GM12878 (cell line): ENCODE data around the gene NISCH. TPM values are rescaled to one million over a fixed set of nuclear protein-coding genes. Genes with fewer than 3 reads are reported as not detected.
A peak's percentile ranks its signal among the peaks of the same experiment; 100 is the strongest.

ENCODE experiments used
- ATAC-seq: fragments of 200-7000 bp; cut with Tn5 transposase; 3 replicates; pipeline ENCODE4 v1.9.1; 2020; ENCODE audit warnings: mild to moderate bottlenecking, moderate library complexity
- BruUV-seq: library from RNA; stranded (reverse); fragments of 400-500 nt; replicated peaks from 2 replicates; lab custom pipeline; 2021; lab: Mats Ljungman, UMichigan
- CTCF ChIA-PET: fragments of 300-600 bp; sonication (Branson Sonifier 250); formaldehyde crosslinking; extraction: SDS; loops from one replicate; lab custom pipeline; 2021; ENCODE audit warnings: inconsistent platforms; lab: Yijun Ruan, JAX
- POLR2A ChIA-PET: fragments of 350-600 bp; formaldehyde crosslinking; extraction: SDS; loops from one replicate; lab custom pipeline; 2021; ENCODE audit warnings: inconsistent platforms; lab: Charles Lee
- RAD21 ChIA-PET: fragments of 300-600 bp; sonication (Branson Sonifier 250); formaldehyde crosslinking; loops from one replicate; lab custom pipeline; 2023; ENCODE audit warnings: antibody characterized with exemption; ENCODE audit not compliant: unreplicated experiment; lab: Charles Lee
- SMC1A ChIA-PET: fragments of 300-600 bp; sonication (Branson Sonifier 250); formaldehyde crosslinking; loops from one replicate; lab custom pipeline; 2023; ENCODE audit not compliant: unreplicated experiment, uncharacterized antibody; lab: Charles Lee
- DNase-seq: peaks from one replicate; pipeline ENCODE4 v3.0.0-alpha.2; 2011; ENCODE audit warnings: low read depth, low spot score
- FAIRE-seq: peaks from 3 replicates; lab custom pipeline; 2011; peaks lifted over from hg19 to GRCh38; lab: Jason Lieb, UNC
- H2AFZ ChIP-seq: 2 replicates; pipeline ENCODE4 v1.6.0; 2011; ENCODE audit warnings: low read depth, low read length, control low read depth; ENCODE audit not compliant: control insufficient read depth
- H3K27ac ChIP-seq: 2 replicates; pipeline ENCODE4 v1.5.1; 2011; ENCODE audit warnings: control low read depth; ENCODE audit not compliant: control insufficient read depth, insufficient read depth
- H3K27me3 ChIP-seq, 2 experiments: replicated peaks in 1 of 2; 2 replicates each; pipeline versions ENCODE4 v1.6.0 to v1.6.1; 2011; ENCODE audit warnings: low read length in 1 of 2; ENCODE audit not compliant: control insufficient read depth in 2 of 2, insufficient read depth in 2 of 2
- H3K36me3 ChIP-seq, 2 experiments: 2 replicates each; pipeline ENCODE4 v1.5.1; 2011; ENCODE audit warnings: low read length in 1 of 2; ENCODE audit not compliant: control insufficient read depth in 2 of 2, insufficient read depth in 2 of 2
- H3K4me1 ChIP-seq: 2 replicates; pipeline ENCODE4 v1.6.1; 2011; ENCODE audit warnings: mild to moderate bottlenecking, low read length, moderate library complexity, mixed read lengths; ENCODE audit not compliant: control insufficient read depth, insufficient read depth
- H3K4me2 ChIP-seq: 2 replicates; pipeline ENCODE4 v1.6.0; 2011; ENCODE audit warnings: control low read depth; ENCODE audit not compliant: control insufficient read depth, insufficient read depth
- H3K4me3 ChIP-seq: fragments of 200-600 bp; sonication (generic); 2 replicates; pipeline ENCODE4 v1.5.1; 2016
- H3K79me2 ChIP-seq: 2 replicates; pipeline ENCODE4 v1.6.0; 2011; ENCODE audit warnings: low read length; ENCODE audit not compliant: control insufficient read depth, insufficient read depth
- H3K9ac ChIP-seq: 2 replicates; pipeline ENCODE4 v1.8.0; 2011; ENCODE audit warnings: low read length, control low read depth, mixed read lengths; ENCODE audit not compliant: control insufficient read depth, insufficient read depth
- H3K9me3 ChIP-seq: replicated peaks from 3 replicates; pipeline ENCODE4 v1.5.1; 2011; ENCODE audit warnings: mild to moderate bottlenecking, low read length; ENCODE audit not compliant: control insufficient read depth, insufficient read depth
- H4K20me1 ChIP-seq: 2 replicates; pipeline ENCODE4 v1.6.0; 2011; ENCODE audit not compliant: control insufficient read depth, insufficient read depth
- BRCA1 ChIP-seq: IDR thresholded peaks from 2 replicates; pipeline ENCODE4 v1.6.1; 2011; ENCODE audit warnings: low read depth, low read length, improper control_type of control experiment
- GATAD2B ChIP-seq: fragments of 450-650 bp; conservative IDR thresholded peaks from 2 replicates; pipeline ENCODE4 v1.6.1; 2017; ENCODE audit warnings: low read depth, mild to moderate bottlenecking, moderate library complexity
- RFX5 ChIP-seq: IDR thresholded peaks from 2 replicates; pipeline ENCODE4 v1.6.1; 2011; ENCODE audit warnings: low read depth, low read length, improper control_type of control experiment
- SKIL ChIP-seq: fragments of 450-650 bp; IDR thresholded peaks from 2 replicates; pipeline ENCODE4 v1.6.1; 2017; ENCODE audit warnings: mild to moderate bottlenecking, low read depth, inconsistent platforms; ENCODE audit not compliant: poor library complexity, severe bottlenecking
- SMC3 ChIP-seq: IDR thresholded peaks from 2 replicates; pipeline ENCODE4 v1.6.1; 2011; ENCODE audit warnings: low read length, improper control_type of control experiment, borderline replicate concordance
- SPI1 ChIP-seq: IDR thresholded peaks from 2 replicates; pipeline ENCODE4 v1.6.1; 2011; ENCODE audit warnings: low read depth, mild to moderate bottlenecking, low read length, moderate library complexity, borderline replicate concordance; ENCODE audit not compliant: insufficient read depth
- STAT3 ChIP-seq: IDR thresholded peaks from 2 replicates; pipeline ENCODE4 v1.6.1; 2011; ENCODE audit warnings: low read depth, low read length, improper control_type of control experiment
- YY1 ChIP-seq: IDR thresholded peaks from 2 replicates; pipeline ENCODE4 v1.6.1; 2011; ENCODE audit warnings: low read depth, mild to moderate bottlenecking, low read length
- WGBS: methylation state at CpG from one replicate; pipeline ENCODE4 v1.1.6; 2016; ENCODE audit warnings: low lambda C conversion rate; ENCODE audit not compliant: insufficient replicate concordance, insufficient coverage; ENCODE audit errors: missing lambda C conversion rate; 5-methylcytosine and 5-hydroxymethylcytosine counted together
- in situ Hi-C: fragments of 300-500 bp; cut with MboI; formaldehyde crosslinking; loops from 9 replicates; pipeline ENCODE4 v1.14.3; 2018; ENCODE audit warnings: mixed read lengths
- intact Hi-C: fragments of 100-400 bp; cut with micrococcal nuclease; formaldehyde crosslinking; loops from one replicate; pipeline ENCODE4 v1.14.2; 2022; ENCODE audit not compliant: unreplicated experiment
- polyA plus RNA-seq, 11 experiments: library from polyadenylated mRNA; depleted of rRNA in 4 of 11; unstranded in 6 of 11; stranded (reverse) in 5 of 11; fragments of >200 nt; fragmentation: Nextera tagmentation in 4 of 11; fragmentation: Illumina TruSeq in 1 of 11; extraction: Ambion mirVana in 4 of 11; extraction: Trizol in 1 of 11; gene quantifications; 1 replicate in 1 of 11; 2 replicates in 10 of 11; pipeline versions ENCODE4 v1.2.1 to v1.2.3, GENCODE V29; 2011 to 2016; ENCODE audit warnings: inconsistent platforms in 2 of 11, missing spikeins in 2 of 11, low read depth in 1 of 11
- total RNA-seq, 4 experiments: library from RNA; depleted of rRNA in 3 of 4; stranded (reverse); fragments of >200 nt in 3 of 4; fragmentation: Illumina TruSeq in 1 of 4; extraction: Trizol in 1 of 4; gene quantifications; 2 replicates each; pipeline versions ENCODE4 v1.2.1 to v1.2.3, GENCODE V29; 2013 to 2021

The NISCH gene
- total and polyA plus RNA-seq, 10 of the 15 experiments (the other 5 are each of a cell fraction or from before 2014, with no cell fraction given) = 0.76 to 52.5 (median 24.6) TPM

- H3K4me3 ChIP-seq = no peak overlapping the region
- ATAC-seq (no peak), FAIRE-seq (no peak), DNase-seq (no peak)
- WGBS = 1% methylated on average over 9 of the region's 9 CpGs
- H3K4me1 ChIP-seq = peaks cover 15% of the 10 kb centered on the region
- no peaks in the 10 kb centered on the region for H3K27me3 ChIP-seq
- ChIA-PET SMC1A (interaction anchor here (0.5 kb wide), 1 partner anchor 20 kb away, joined by 3 read pairs; no protein-coding TSS in a partner anchor), POLR2A (interaction anchor here (0.6 to 1.7 kb wide), 10 partner anchors 9 to 1062 kb away, joined by 3 to 7 read pairs (median 3); partner anchors contain the start of genes GNL3, PBRM1 and SFMBT1), RAD21 (interaction anchor here (0.6 to 1.2 kb wide), 9 partner anchors 9 to 285 kb away, joined by 3 to 10 read pairs (median 3); partner anchors contain the start of genes GNL3 and PBRM1), CTCF (interaction anchor here (1.7 kb wide), 1 partner anchor 78 kb away, joined by 4 read pairs; no protein-coding TSS in a partner anchor)
- H3K4me2 ChIP-seq = peak overlapping the region; percentile 82
- BruUV-seq = no TSS peak
- H3K79me2 ChIP-seq = peaks cover 61% of the 10 kb centered on the region
- intact Hi-C loops (loop anchor here (5.0 kb wide), 2 partner anchors 79 to 626 kb away; partner anchors contain the start of genes NISCH and PRKCD), in situ Hi-C loops (no loop called here)
- peaks cover 0 to 12% of the 10 kb centered on the region in 2 experiments; a peak in 2 of 4 replicates for H3K36me3 ChIP-seq
- TF ChIP-seq YY1 = peak; percentile 86
- no peak for TF ChIP-seq BRCA1
- H3K27ac ChIP-seq = no peak overlapping the region
- no peak overlapping the region for H3K9ac ChIP-seq
- no peaks in the 10 kb centered on the region for H4K20me1 ChIP-seq
- no peaks in the 10 kb centered on the region for H3K9me3 ChIP-seq
- peak overlapping the region; percentile 84 for H2AFZ ChIP-seq
Observed at GRCh38 chr3:52536112-52536368, 80.6 kb downstream of the NISCH start.

DNA sequence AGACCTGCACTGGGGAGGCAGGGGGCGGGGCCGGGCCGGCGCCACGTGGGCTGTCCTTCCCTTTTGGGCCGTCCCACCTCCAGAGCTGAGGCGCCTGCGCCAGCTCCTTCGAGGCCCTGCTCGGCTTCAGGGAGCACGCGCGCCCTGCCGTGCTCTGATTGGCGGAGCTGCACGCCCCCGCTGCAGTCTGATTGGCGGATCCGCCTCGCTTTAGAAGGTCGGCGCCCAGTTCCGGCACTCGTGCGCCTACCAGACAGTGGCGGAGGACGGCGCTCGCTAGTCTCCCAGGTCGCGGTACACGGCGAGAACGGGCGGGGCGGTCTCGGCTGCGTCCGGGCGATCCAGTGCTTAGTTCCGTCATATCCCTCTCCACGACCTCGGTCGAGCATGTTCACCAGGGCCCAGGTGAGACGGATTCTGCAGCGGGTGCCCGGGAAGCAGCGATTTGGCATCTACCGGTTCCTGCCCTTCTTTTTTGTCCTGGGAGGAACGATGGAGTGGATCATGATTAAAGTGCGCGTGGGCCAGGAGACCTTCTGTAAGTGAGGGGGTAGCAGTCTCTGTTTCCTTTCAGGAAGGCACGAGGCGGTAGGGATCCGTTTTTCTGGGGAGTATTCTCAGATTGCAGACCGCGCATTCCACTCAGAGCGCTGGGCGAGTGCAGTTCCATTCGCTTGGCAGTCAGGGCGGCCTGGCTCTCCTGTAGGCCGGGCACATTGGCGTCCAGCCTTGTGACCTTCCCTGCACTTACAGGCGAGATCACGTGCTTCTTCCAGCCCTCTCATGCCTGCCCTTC is 81.2 kb downstream of the NISCH start, which contains the start of gene UQCC5:
TSS of gene UQCC5 (plus strand) at position 237 of the 796 bp plus-strand sequence. CDS start at position 388, 151 bp downstream.
- in situ Hi-C loops = no loop called here
- ChIA-PET SMC1A (no interaction called here), POLR2A (interaction anchor here (0.6 to 1.7 kb wide), 10 partner anchors 8 to 1062 kb away, joined by 3 to 7 read pairs (median 3); partner anchors contain the start of genes GNL3, PBRM1 and SFMBT1), RAD21 (interaction anchor here (0.6 to 1.2 kb wide), 8 partner anchors 8 to 285 kb away, joined by 3 to 10 read pairs (median 3); partner anchors contain the start of genes GNL3 and PBRM1), CTCF (interaction anchor here (1.7 kb wide), 1 partner anchor 78 kb away, joined by 4 read pairs; no protein-coding TSS in a partner anchor)
- peak; percentile 95 for DNase-seq
- Histone ChIP-seq H3K9me3 (no peaks in the 10 kb centered on the region), H3K4me1 (peaks cover 15% of the 10 kb centered on the region), H2AFZ (peak within 1 kb of the TSS; percentile 90), H3K9ac (peak within 1 kb of the TSS; percentile 90), H3K27me3 (no peaks in the 10 kb centered on the region), H3K4me3 (peak within 1 kb of the TSS; percentile 95), H3K36me3 (peaks cover 0 to 17% of the 10 kb centered on the region in 2 experiments; a peak in 2 of 4 replicates), H4K20me1 (no peaks in the 10 kb centered on the region), H3K79me2 (peaks cover 56% of the 10 kb centered on the region), H3K27ac (peak within 1 kb of the TSS; percentile 84), H3K4me2 (peak within 1 kb of the TSS; percentile 82)
- peak; percentile 91 for ATAC-seq
- intact Hi-C loops = loop anchor here (5.0 kb wide), 2 partner anchors 79 to 626 kb away; partner anchors contain the start of genes NISCH and PRKCD
- peak; percentile 99 for FAIRE-seq
- BruUV-seq = no TSS peak
- WGBS = under 1% methylated on average over 65 of the region's 65 CpGs
- no peak for TF ChIP-seq SKIL
- TF ChIP-seq SMC3 = no peak
- TF ChIP-seq SPI1 = no peak
- 0 out of 2 replicates have a peak, but pooled peaks have one; percentile 13 for TF ChIP-seq GATAD2B
- no peak for TF ChIP-seq STAT3
- TF ChIP-seq RFX5 = peak; percentile 65; the same call in 1 of the 2 replicates
